AG09319 (cell line): ENCODE results near the gene ATP6AP2.

Experiments
- DNase-seq: peaks from one replicate; pipeline ENCODE4 v3.0.0-alpha.2; 2010; ENCODE audit warnings: low read depth; ENCODE audit errors: extremely low read depth
- CTCF ChIP-seq: IDR thresholded peaks from 2 replicates; pipeline ENCODE4 v1.5.1; 2011; ENCODE audit warnings: low read depth, mild to moderate bottlenecking, inconsistent platforms, low read length, moderate library complexity

The ATP6AP2 gene, protein sequence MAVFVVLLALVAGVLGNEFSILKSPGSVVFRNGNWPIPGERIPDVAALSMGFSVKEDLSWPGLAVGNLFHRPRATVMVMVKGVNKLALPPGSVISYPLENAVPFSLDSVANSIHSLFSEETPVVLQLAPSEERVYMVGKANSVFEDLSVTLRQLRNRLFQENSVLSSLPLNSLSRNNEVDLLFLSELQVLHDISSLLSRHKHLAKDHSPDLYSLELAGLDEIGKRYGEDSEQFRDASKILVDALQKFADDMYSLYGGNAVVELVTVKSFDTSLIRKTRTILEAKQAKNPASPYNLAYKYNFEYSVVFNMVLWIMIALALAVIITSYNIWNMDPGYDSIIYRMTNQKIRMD

DNA sequence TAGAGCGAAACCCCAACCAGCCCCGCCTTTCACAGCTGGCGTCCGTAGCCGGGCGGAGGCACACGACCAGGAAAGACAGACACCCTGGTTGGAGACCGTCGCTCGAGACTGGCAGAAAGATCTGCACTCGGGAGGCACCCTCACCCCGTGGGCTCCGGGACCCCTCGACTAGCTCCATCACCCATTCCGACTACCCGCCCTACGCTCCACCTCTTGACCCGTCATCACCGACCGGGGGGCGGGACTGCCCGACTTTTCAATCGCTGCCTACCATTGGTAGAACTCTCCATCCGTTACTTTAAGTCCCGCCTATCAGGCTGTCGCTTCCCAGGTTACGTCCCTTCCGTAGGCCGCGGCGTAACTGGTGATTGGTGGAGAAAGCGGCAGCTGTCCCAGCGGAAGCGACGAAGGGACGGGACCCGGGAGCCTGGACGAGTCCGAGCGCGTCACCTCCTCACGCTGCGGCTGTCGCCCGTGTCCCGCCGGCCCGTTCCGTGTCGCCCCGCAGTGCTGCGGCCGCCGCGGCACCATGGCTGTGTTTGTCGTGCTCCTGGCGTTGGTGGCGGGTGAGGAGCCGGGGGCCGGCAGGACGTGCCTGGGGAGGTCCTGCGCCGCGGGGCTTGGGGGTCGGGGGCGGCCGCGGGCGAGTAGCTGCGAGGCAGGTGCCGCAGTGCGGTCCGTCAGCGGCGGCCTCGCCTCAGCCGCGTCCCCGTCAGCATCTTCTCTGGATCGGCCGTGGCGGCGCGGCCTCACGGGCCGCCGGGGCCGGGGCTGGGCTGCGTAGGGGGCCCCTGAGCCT lies at the start of gene ATP6AP2:
ATP6AP2 (plus strand) TSS at position 434 of the 799 bp plus-strand sequence; CDS start at position 530, 96 bp downstream.
- TF ChIP-seq CTCF: no peak
- DNase-seq: peak; percentile 75

DNA sequence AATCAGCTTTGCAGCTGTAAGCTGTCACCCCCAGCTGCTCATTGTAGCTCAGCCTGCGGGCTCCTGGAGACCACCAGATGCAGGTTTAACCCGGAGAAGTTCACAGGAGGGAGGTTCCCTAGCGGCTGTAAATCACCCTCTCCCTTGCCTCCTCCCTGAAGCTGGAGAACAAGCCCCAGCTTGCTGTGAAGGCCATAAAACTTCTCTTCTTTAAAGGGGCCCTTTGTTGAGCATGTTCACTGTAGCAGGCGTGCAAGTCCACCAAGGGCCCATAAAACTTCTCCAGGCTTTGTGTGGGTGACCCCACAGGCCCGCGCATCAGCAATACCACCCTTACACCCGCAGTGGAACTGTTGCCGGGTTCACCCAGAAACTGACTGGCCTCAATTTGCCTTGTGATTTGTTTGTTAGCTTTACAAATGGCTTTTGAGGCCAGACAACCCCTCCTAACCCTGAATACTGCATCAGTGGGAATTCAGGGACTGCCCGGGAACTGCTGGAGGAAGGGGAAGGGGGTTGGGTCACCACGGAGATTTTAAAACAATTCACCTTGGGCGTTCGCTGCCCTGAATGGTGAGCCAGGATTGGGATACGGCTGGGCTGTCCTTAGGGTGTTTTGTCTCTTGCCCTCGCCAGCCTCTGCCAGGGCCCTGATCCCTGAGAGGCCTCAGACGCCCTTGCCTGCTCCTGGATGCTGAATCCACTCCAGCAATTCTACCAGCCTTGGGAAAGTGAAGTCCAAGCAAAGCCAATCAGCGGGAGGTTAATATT lies 49.5 kb upstream of the ATP6AP2 start:
- no peak for TF ChIP-seq CTCF
- no peak for DNase-seq

DNA sequence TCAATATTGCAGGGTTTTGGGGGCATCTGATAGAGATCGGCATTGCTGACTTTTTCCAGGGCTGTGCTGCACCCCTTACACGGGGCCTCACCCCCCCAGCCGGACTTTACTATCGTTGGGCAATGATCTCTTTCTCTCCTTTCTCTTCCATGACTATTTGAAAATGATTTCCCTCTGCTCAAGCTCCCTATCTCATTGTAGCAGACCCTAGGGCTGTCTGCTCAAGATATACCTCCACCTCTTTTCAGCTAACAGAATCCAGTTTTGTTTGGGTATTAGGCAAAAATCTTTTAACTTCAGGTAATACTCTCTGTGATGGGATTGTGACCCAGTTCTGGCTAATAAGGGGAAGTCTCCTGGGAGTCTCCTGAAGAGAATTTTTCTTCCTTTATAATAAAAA lies 43.5 kb upstream of the ATP6AP2 start:
- DNase-seq: no peak
- TF ChIP-seq CTCF: no peak

GRCh38 chrX:40538406-40538805 lies 42.4 kb upstream of the ATP6AP2 start:
- no peak for DNase-seq
- no peak for TF ChIP-seq CTCF

- TF ChIP-seq CTCF: peak; percentile 1; the same call in 1 of the 2 replicates
- peak; percentile 16 for DNase-seq
These were observed 41.3 kb upstream of the ATP6AP2 start for GRCh38 chrX:40539214-40540142.

GRCh38 chrX:40542208-40542607 lies 38.6 kb upstream of the ATP6AP2 start:
- DNase-seq: no peak
- no peak for TF ChIP-seq CTCF
